Measurements from ENCODE around the gene TKFC. TPM values are rescaled to one million over a fixed set of nuclear protein-coding genes. Genes with fewer than 3 reads are reported as not detected.

The TKFC gene
- total and polyA plus RNA-seq, 4 donors, result 15.7 to 134 (median 53.4) TPM

DNA sequence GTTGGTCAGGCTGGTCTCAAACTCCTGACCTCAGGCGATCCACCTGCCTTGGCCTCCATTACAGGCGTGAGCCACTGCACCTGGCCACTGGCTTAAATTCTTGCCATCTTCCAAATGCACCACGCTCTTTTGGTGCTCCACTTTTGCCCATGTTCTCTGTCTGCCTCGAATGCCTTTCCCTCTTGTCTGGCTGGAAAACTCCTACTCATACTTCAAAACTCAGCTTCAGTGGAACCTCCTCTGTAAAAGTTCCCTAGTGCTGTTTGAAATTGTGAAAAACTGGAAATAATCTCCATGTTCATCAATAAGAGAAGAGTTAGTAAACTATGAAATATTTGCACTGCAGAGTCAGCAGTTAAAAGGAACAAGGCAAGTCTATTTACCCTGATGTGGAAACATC, 49.4 kb upstream of the TKFC start:
- Histone ChIP-seq H3K27me3 (ENCODE audit: control insufficient read depth in 4 of 4, insufficient read depth in 4 of 4, low read length in 3 of 4) (no peaks in the 10 kb centered on the region), H3K4me3 (ENCODE audit: low read depth in 1 of 3, low read length in 3 of 3) (no peak overlapping the region), H3K9me3 (ENCODE audit: control insufficient read depth in 4 of 4, low read length in 3 of 4) (no peaks in the 10 kb centered on the region), H3K36me3 (ENCODE audit: control insufficient read depth in 4 of 4, insufficient read depth in 3 of 4, low read depth in 1 of 4, low read length in 3 of 4) (peaks cover 0 to 5% (median 0%) of the 10 kb centered on the region in 4 donors), H3K27ac (ENCODE audit: low read depth in 1 of 2, low read length in 2 of 2) (no peak overlapping the region), H3K4me1 (ENCODE audit: control insufficient read depth in 4 of 4, insufficient read depth in 4 of 4, low read length in 3 of 4) (peaks cover 0 to 2% (median 0%) of the 10 kb centered on the region in 4 donors), H3K9ac (ENCODE audit: low read depth in 1 of 2, low read length in 2 of 2) (no peak overlapping the region)
- no peak for DNase-seq (ENCODE audit: low spot score)
- 87% methylated on average over 4 of the region's 4 CpGs for WGBS
- TF ChIP-seq MAX (IDR thresholded peaks at IDR 0.05) (no peak), HNF4G (IDR thresholded peaks at IDR 0.05) (no peak), EGR1 (IDR thresholded peaks at IDR 0.05; ENCODE audit: low read depth in 2 of 2) (no peak), GABPA (IDR thresholded peaks at IDR 0.05 in 1 of 2, conservative IDR thresholded peaks at IDR 0.05 in 1 of 2) (no peak), NR2F2 (IDR thresholded peaks at IDR 0.05) (no peak), FOXA2 (IDR thresholded peaks at IDR 0.05) (no peak), FOXA1 (IDR thresholded peaks at IDR 0.05) (no peak)

DNA sequence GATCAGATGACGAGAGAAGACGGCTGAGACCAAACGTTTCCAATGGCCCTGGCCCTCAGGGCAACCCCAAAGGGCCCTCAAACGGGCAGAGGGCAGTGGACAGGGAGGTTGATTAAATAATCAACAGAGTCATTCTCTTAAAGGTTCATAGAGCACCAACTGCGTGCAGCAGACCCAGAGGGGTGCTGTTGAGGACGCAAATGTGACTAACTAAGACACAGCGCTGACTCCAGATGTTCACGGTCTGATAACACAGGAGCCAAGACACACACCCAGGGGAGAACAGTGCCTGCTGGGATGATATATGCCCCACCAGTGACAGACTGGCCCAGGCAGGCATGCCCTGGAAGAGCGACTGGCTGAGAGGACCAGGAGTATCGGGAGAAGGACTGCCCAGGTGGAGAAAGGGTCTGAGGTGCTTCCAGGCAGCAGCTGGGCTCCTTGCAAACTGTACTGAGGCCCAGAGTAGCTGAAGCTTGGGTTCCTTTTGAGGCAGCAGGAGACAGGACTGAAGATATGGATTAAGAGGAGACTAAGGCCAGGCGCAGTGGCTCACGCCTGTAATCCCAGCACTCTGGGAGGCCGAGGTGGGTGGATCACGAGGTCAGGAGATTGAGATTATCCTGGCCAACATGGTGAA, 45.6 kb upstream of the TKFC start:
- TF ChIP-seq HNF4G (IDR thresholded peaks at IDR 0.05) (no peak), FOXA2 (IDR thresholded peaks at IDR 0.05) (no peak), MAX (IDR thresholded peaks at IDR 0.05) (no peak), RAD21 (IDR thresholded peaks at IDR 0.05) (no peak), SP1 (IDR thresholded peaks at IDR 0.05) (no peak), RXRA (IDR thresholded peaks at IDR 0.05) (no peak), YY1 (IDR thresholded peaks at IDR 0.05) (no peak)
- WGBS, result 90% methylated on average over 14 of the region's 14 CpGs

DNA sequence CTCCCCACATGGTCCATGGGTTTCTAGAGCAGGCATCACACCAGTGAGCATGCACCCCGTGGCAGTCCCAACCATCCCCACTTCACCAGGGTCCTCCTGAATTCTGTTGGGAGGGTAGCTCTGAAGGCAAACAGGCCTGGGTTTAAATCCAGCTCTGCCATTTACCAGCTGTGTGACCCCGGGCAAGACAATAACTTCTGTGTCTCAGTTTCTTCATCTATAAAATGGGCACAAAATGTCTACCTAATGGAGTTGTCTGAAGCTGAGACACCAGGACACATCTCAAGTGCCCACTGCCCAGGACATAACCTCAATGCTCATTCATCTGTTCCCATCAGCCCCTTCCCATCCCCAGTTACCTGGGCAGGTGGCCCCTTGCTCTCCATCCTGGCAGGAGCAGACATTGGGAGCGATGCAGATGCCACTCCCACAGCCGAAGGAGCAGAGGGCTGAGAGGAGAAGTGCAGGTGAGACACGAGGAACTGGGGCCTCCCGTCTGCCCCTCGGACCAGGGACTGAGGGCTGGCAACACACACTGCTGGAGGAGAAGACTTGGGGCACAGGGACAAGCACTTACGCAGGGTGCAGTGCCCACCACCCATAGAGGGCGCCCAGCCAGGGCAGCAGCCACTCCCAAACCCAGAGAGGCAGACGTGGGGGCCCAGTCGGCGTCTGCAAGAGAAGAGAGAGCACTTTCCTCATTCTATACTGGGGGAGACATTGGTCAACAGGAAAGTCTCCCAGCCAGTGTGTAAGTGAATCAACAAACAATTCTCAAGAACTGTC, 41.9 kb upstream of the TKFC start:
- Histone ChIP-seq H3K36me3 (ENCODE audit: control insufficient read depth in 4 of 4, insufficient read depth in 3 of 4, low read depth in 1 of 4, low read length in 3 of 4) (no peaks in the 10 kb centered on the region), H3K4me1 (ENCODE audit: control insufficient read depth in 4 of 4, insufficient read depth in 4 of 4, low read length in 3 of 4) (peaks cover 3 to 25% (median 13%) of the 10 kb centered on the region in 4 donors), H3K27me3 (ENCODE audit: control insufficient read depth in 4 of 4, insufficient read depth in 4 of 4, low read length in 3 of 4) (no peaks in the 10 kb centered on the region), H3K27ac (ENCODE audit: low read depth in 1 of 2, low read length in 2 of 2) (no peak overlapping the region), H3K4me3 (ENCODE audit: low read depth in 1 of 3, low read length in 3 of 3) (no peak overlapping the region), H3K9me3 (ENCODE audit: control insufficient read depth in 4 of 4, low read length in 3 of 4) (no peaks in the 10 kb centered on the region), H3K9ac (ENCODE audit: low read depth in 1 of 2, low read length in 2 of 2) (no peak overlapping the region)
- TF ChIP-seq RAD21 (IDR thresholded peaks at IDR 0.05), result no peak
- no peak for TF ChIP-seq EGR1 (IDR thresholded peaks at IDR 0.05; ENCODE audit: low read depth in 2 of 2)
- no peak for TF ChIP-seq FOXA1 (IDR thresholded peaks at IDR 0.05)
- TF ChIP-seq FOXA2 (IDR thresholded peaks at IDR 0.05), result no peak
- TF ChIP-seq ATF3 (IDR thresholded peaks at IDR 0.05), result no peak
- TF ChIP-seq ZBTB33 (IDR thresholded peaks at IDR 0.05), result no peak
- TF ChIP-seq HNF4G (IDR thresholded peaks at IDR 0.05), result no peak
- TF ChIP-seq YY1 (IDR thresholded peaks at IDR 0.05), result no peak
- TF ChIP-seq SP1 (IDR thresholded peaks at IDR 0.05), result no peak
- no peak for TF ChIP-seq JUND (IDR thresholded peaks at IDR 0.05)
- TF ChIP-seq GABPA (IDR thresholded peaks at IDR 0.05 in 1 of 2, conservative IDR thresholded peaks at IDR 0.05 in 1 of 2), result no peak
- TF ChIP-seq CTCF (IDR thresholded peaks at IDR 0.05; ENCODE audit: low read depth, low read length, missing input control), result no peak
- no peak for TF ChIP-seq RXRA (IDR thresholded peaks at IDR 0.05)
- no peak for TF ChIP-seq TAF1 (conservative IDR thresholded peaks at IDR 0.05)
- no peak for TF ChIP-seq NR2F2 (IDR thresholded peaks at IDR 0.05)
- TF ChIP-seq HNF4A (conservative IDR thresholded peaks at IDR 0.05), result no peak
- DNase-seq (ENCODE audit: low spot score), result no peak
- WGBS, result 88% methylated on average over 12 of the region's 12 CpGs

More for the DNA sequence above, 45.6 kb upstream of the TKFC start:
- H3K36me3 ChIP-seq (ENCODE audit: control insufficient read depth in 4 of 4, insufficient read depth in 3 of 4, low read depth in 1 of 4, low read length in 3 of 4), result peaks cover 0 to 5% (median 0%) of the 10 kb centered on the region in 4 donors
- peak; percentile 80 for DNase-seq (ENCODE audit: low spot score)
- no peaks in the 10 kb centered on the region for H3K9me3 ChIP-seq (ENCODE audit: control insufficient read depth in 4 of 4, low read length in 3 of 4)
- no peak overlapping the region for H3K4me3 ChIP-seq (ENCODE audit: low read depth in 1 of 3, low read length in 3 of 3)
- H3K27me3 ChIP-seq (ENCODE audit: control insufficient read depth in 4 of 4, insufficient read depth in 4 of 4, low read length in 3 of 4), result no peaks in the 10 kb centered on the region
- H3K27ac ChIP-seq (ENCODE audit: low read depth in 1 of 2, low read length in 2 of 2), result no peak overlapping the region
- H3K4me1 ChIP-seq (ENCODE audit: control insufficient read depth in 4 of 4, insufficient read depth in 4 of 4, low read length in 3 of 4), result no peaks in the 10 kb centered on the region
- no peak overlapping the region for H3K9ac ChIP-seq (ENCODE audit: low read depth in 1 of 2, low read length in 2 of 2)
